Measurements from ENCODE around the gene RAPGEF3.

The RAPGEF3 gene

GRCh38 chr12:47746073-47746472 lies 12.6 kb downstream of the RAPGEF3 start:
- H3K9me3 ChIP-seq = no peaks in the 10 kb centered on the region
- H3K27me3 ChIP-seq = no peaks in the 10 kb centered on the region
- no peak for DNase-seq
- no peak overlapping the region for H3K4me3 ChIP-seq (ENCODE audit: low read depth, low read length)
- peaks cover 3% of the 10 kb centered on the region; the same call in 1 of the 2 replicates for H3K4me1 ChIP-seq
- no peaks in the 10 kb centered on the region for H3K36me3 ChIP-seq
- no peak for TF ChIP-seq CTCF (IDR thresholded peaks at IDR 0.05; ENCODE audit: low read depth, low read length)

- DNase-seq = no peak
- Histone ChIP-seq H3K4me3 (ENCODE audit: low read depth, low read length) (no peak overlapping the region), H3K4me1 (peaks cover 6% of the 10 kb centered on the region; the same call in 1 of the 2 replicates), H3K9me3 (no peaks in the 10 kb centered on the region), H3K36me3 (no peaks in the 10 kb centered on the region), H3K27me3 (no peaks in the 10 kb centered on the region)
- TF ChIP-seq CTCF (IDR thresholded peaks at IDR 0.05; ENCODE audit: low read depth, low read length) = no peak
These were observed 13.1 kb downstream of the RAPGEF3 start for GRCh38 chr12:47745485-47746041.

- DNase-seq = no peak
- Histone ChIP-seq H3K4me3 (ENCODE audit: low read depth, low read length) (no peak overlapping the region), H3K36me3 (no peaks in the 10 kb centered on the region), H3K4me1 (peaks cover 6% of the 10 kb centered on the region; the same call in 1 of the 2 replicates), H3K9me3 (no peaks in the 10 kb centered on the region), H3K27me3 (no peaks in the 10 kb centered on the region)
- no peak for TF ChIP-seq CTCF (IDR thresholded peaks at IDR 0.05; ENCODE audit: low read depth, low read length)
These were observed 13.8 kb downstream of the RAPGEF3 start for GRCh38 chr12:47744778-47745436.

- no peaks in the 10 kb centered on the region for H3K36me3 ChIP-seq
- H3K4me3 ChIP-seq (ENCODE audit: low read depth, low read length) = no peak overlapping the region
- no peak for DNase-seq
- peak; percentile 55 for TF ChIP-seq CTCF (IDR thresholded peaks at IDR 0.05; ENCODE audit: low read depth, low read length)
- no peaks in the 10 kb centered on the region for H3K27me3 ChIP-seq
- no peaks in the 10 kb centered on the region for H3K9me3 ChIP-seq
- H3K4me1 ChIP-seq = peaks cover 6% of the 10 kb centered on the region; the same call in 1 of the 2 replicates
These were observed 14.6 kb downstream of the RAPGEF3 start for GRCh38 chr12:47744005-47744651.

GRCh38 chr12:47743311-47743860 lies 15.3 kb downstream of the RAPGEF3 start:
- Histone ChIP-seq H3K9me3 (no peaks in the 10 kb centered on the region), H3K4me1 (peaks cover 6% of the 10 kb centered on the region; the same call in 1 of the 2 replicates), H3K36me3 (no peaks in the 10 kb centered on the region), H3K4me3 (ENCODE audit: low read depth, low read length) (no peak overlapping the region), H3K27me3 (no peaks in the 10 kb centered on the region)
- no peak for DNase-seq
- TF ChIP-seq CTCF (IDR thresholded peaks at IDR 0.05; ENCODE audit: low read depth, low read length) = no peak
